ENCODE results near the gene TSPEAR. TPM values are rescaled to one million over a fixed set of nuclear protein-coding genes. Genes with fewer than 3 reads are reported as not detected.
"Not testable (repeated sequence)": the region's sequence is repeated elsewhere in the genome, so short reads cannot be mapped to it uniquely, and the experiment has no call there.

Gene TSPEAR
- total RNA-seq, 4 donors from 2014 or later: under 0.01 to 0.23 TPM; not detected in 2

DNA sequence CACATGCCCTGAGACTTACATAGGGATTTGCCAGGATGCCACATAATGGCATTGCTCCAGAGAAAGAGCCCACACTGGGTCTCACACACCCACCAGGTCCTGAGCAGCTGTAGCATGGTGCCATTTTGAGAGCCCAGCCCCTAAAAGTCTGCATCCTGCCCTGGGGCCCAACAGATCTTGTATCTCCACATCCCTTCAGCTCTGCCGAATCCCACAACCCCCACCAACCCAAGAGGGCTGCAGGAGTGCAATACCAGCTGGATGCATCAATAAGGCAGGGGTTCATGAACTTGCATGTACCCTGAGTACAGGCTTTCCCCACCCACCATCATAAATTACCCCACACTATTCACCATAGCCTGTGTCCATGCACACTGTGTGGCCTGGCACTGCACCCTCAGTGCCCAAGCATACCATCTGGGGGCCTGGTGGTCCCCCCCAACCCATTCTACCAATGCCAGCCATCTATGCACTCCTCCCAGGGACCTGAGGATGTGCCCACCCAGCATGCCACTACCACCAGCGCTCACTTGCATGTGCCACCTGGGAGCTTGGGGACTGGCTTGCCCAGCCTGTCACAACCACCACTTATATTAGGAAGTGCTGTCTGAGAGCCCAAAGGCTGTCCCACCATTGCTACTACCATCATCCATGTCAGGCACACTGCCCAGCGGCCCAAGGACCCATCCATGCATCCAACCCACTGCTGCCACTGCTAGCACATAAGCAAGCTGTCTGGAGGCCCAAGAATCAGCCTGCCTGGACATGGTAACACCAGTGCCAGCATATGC lies 40.5 kb downstream of the TSPEAR start:
- H3K27me3 ChIP-seq: peaks cover 0 to 33% (median 0%) of the 10 kb centered on the region in 4 donors
- no peak overlapping the region for H3K27ac ChIP-seq (replicated peaks in 1 of 4)
- H3K36me3 ChIP-seq: no peaks in the 10 kb centered on the region
- TF ChIP-seq, protein P1, sequence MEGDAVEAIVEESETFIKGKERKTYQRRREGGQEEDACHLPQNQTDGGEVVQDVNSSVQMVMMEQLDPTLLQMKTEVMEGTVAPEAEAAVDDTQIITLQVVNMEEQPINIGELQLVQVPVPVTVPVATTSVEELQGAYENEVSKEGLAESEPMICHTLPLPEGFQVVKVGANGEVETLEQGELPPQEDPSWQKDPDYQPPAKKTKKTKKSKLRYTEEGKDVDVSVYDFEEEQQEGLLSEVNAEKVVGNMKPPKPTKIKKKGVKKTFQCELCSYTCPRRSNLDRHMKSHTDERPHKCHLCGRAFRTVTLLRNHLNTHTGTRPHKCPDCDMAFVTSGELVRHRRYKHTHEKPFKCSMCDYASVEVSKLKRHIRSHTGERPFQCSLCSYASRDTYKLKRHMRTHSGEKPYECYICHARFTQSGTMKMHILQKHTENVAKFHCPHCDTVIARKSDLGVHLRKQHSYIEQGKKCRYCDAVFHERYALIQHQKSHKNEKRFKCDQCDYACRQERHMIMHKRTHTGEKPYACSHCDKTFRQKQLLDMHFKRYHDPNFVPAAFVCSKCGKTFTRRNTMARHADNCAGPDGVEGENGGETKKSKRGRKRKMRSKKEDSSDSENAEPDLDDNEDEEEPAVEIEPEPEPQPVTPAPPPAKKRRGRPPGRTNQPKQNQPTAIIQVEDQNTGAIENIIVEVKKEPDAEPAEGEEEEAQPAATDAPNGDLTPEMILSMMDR (IDR thresholded peaks at IDR 0.05): no peak
- TF ChIP-seq POLR2AphosphoS5 (IDR thresholded peaks at IDR 0.05) (no peak), EP300 (IDR thresholded peaks at IDR 0.05) (no peak), POLR2A (IDR thresholded peaks at IDR 0.05; ENCODE audit: low read depth) (no peak)
- DNase-seq (ENCODE audit: extremely low spot score): no peak
- no peaks in the 10 kb centered on the region for H3K4me1 ChIP-seq
- peaks cover 0 to 34% (median 28%) of the 10 kb centered on the region in 4 donors for H3K9me3 ChIP-seq
- H3K4me3 ChIP-seq: no peak overlapping the region
- intact Hi-C loops (cut with DNase I): no loop called here
- 80% methylated on average over 1 of the region's 3 CpGs for WGBS

DNA sequence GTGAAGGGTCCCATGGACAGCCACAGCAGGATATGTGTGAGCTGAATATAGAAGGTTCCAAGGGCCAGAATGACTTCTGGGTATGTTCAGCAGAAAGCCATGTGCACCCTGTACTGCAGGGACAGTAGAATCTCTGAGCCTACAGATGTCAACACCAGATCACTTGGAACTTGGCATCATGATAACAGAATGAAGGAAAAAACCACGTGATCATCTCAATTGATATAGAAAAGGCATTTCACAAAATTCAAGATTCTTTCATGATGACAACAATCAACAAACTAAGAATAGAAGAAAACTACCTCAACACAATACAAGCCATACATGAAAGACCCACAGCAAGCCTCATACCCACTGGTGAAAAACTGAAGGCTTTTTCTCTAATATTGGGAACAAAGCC lies 43.8 kb downstream of the TSPEAR start:
- Histone ChIP-seq H3K36me3 (no peaks in the 10 kb centered on the region), H3K4me1 (no peaks in the 10 kb centered on the region), H3K4me3 (no peak overlapping the region), H3K27ac (replicated peaks in 1 of 4) (no peak overlapping the region), H3K9me3 (peaks cover 0 to 24% (median 19%) of the 10 kb centered on the region in 4 donors), H3K27me3 (peaks cover 0 to 36% (median 0%) of the 10 kb centered on the region in 4 donors)
- no peak for DNase-seq (ENCODE audit: extremely low spot score)
- no peak for TF ChIP-seq POLR2AphosphoS5 (IDR thresholded peaks at IDR 0.05)
- TF ChIP-seq, protein P1 (IDR thresholded peaks at IDR 0.05): no peak
- no peak for TF ChIP-seq EP300 (IDR thresholded peaks at IDR 0.05)
- no peak for TF ChIP-seq POLR2A (IDR thresholded peaks at IDR 0.05; ENCODE audit: low read depth)
- 50% methylated on average over 1 of the region's 1 CpG for WGBS
- intact Hi-C loops (cut with DNase I): no loop called here

DNA sequence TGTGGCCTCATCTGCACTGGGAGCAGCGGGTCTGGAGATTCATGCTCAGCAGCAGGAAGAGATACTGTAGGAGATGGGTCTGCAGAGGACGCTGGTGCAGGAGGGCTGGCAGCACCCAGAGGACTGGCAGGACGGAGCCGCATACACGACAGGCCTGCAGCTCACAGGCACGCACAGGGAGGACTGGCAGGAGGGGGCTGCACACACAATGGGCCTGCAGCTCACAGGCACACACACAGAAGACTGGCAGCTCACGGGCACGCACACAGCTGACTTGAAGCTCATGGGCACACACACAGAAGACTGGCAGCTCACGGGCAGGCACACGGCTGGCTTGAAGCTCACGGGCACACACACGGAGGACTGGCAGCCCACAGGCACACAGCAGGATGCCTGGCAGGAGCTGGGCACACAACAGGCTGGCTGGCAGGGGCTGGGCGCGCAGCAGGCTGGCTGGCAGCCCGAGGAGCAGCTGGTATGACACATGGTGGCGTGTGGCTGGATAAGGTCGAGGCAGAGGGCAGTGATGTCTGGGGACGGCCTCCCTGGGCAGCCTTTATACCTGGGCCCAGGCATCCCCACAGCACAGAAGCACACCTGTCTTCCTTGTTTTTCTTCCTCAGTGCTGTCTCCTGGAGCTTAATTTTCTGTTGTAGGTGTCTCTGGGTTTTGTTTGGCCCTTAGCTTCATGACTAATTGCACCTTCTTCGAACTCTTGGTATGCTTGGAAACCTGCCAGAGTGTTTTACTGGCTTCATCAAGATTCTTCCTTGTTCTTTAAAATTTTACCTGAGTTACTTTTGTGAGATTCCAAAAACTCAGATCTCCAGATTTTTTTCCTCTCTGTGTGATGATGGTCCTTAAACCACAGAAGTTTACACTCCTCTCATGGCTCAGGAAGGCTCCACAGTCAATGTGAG lies 44.7 kb downstream of the TSPEAR start, which contains the start of gene KRTAP12-2:
Gene KRTAP12-2, minus strand, starts transcription at position 527 of the 920 bp plus-strand sequence. Its CDS starts 41 bp downstream, at position 486.
- H3K36me3 ChIP-seq: no peaks in the 10 kb centered on the region
- 58% methylated on average over 3 of the region's 19 CpGs for WGBS
- no peak for DNase-seq (ENCODE audit: extremely low spot score)
- peaks cover 0 to 36% (median 0%) of the 10 kb centered on the region in 4 donors for H3K27me3 ChIP-seq
- no peaks in the 10 kb centered on the region for H3K4me1 ChIP-seq
- intact Hi-C loops (cut with DNase I): no loop called here
- no peak within 1 kb of the TSS for H3K27ac ChIP-seq (replicated peaks in 1 of 4)
- H3K4me3 ChIP-seq: no peak within 1 kb of the TSS
- TF ChIP-seq, protein P1 (IDR thresholded peaks at IDR 0.05): no peak
- no peak for TF ChIP-seq POLR2AphosphoS5 (IDR thresholded peaks at IDR 0.05)
- TF ChIP-seq POLR2A (IDR thresholded peaks at IDR 0.05; ENCODE audit: low read depth): no peak
- TF ChIP-seq EP300 (IDR thresholded peaks at IDR 0.05): no peak
- H3K9me3 ChIP-seq: peaks cover 0 to 15% (median 11%) of the 10 kb centered on the region in 4 donors

DNA sequence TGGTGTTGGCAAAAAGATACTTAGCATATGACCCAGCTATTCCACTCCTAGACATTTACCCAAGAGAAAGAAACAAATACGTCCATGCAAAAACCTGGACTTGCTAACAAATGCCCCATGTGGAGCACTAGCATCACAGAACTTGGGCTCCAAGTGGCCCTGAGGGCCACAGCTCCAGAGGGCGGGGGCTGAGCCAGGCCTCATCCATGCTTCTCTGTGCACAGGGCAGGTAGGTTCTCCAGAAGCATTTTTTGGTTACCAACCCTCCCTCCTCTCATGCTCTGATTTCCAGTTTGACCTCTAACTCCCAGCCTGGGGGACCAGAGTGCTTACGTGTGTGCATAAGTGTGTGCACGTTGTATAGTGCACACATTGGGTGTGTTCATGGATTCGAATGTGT lies 46.7 kb downstream of the TSPEAR start:
- no peak overlapping the region for H3K27ac ChIP-seq (replicated peaks in 1 of 4)
- peaks cover 0 to 23% (median 0%) of the 10 kb centered on the region in 4 donors for H3K27me3 ChIP-seq
- H3K4me1 ChIP-seq: no peaks in the 10 kb centered on the region
- no peaks in the 10 kb centered on the region for H3K36me3 ChIP-seq
- no peak for DNase-seq (ENCODE audit: extremely low spot score)
- intact Hi-C loops (cut with DNase I): no loop called here
- 85% methylated on average over 4 of the region's 5 CpGs for WGBS
- no peak for TF ChIP-seq POLR2AphosphoS5 (IDR thresholded peaks at IDR 0.05)
- TF ChIP-seq, protein P1 (IDR thresholded peaks at IDR 0.05): no peak
- TF ChIP-seq EP300 (IDR thresholded peaks at IDR 0.05): no peak
- TF ChIP-seq POLR2A (IDR thresholded peaks at IDR 0.05; ENCODE audit: low read depth): no peak
- H3K9me3 ChIP-seq: no peaks in the 10 kb centered on the region
- no peak overlapping the region for H3K4me3 ChIP-seq

DNA sequence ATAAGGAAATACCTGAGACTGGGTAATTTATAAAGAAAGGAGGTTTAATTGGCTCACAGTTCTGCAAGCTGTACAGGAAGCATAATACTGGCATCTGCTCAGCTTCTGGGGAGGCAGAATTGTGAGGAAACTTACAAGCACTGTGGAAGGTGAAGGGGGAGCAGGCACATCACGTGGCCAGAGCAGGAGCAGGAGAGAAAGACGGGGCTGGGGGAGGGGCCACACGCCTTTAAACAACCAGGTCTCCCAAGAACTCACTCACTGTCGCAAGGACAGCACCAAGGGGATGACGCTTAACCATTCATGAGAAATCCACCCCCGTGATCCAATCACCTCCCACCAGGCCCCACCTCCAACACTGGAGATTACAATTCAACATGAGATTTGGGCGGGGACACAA lies 49.8 kb downstream of the TSPEAR start:
- H3K4me1 ChIP-seq; DNase-seq (ENCODE audit: extremely low spot score); H3K27ac ChIP-seq (replicated peaks in 1 of 4); intact Hi-C loops (cut with DNase I); H3K4me3 ChIP-seq; H3K36me3 ChIP-seq; H3K9me3 ChIP-seq: not testable (repeated sequence)
- WGBS: 64% methylated on average over 7 of the region's 7 CpGs
- H3K27me3 ChIP-seq: peaks cover 0 to 36% (median 0%) of the 10 kb centered on the region in 4 donors
